CD14-positive monocyte (primary cell): Measurements from ENCODE around the gene TUBA4A. TPM values are rescaled to one million over a fixed set of nuclear protein-coding genes. Genes with fewer than 3 reads are reported as not detected.

Source experiments
- DNase-seq, 3 donors: peaks; one replicate each; pipeline ENCODE4 v3.0.0-alpha.2; 2011 to 2022
- H2AFZ ChIP-seq: 2 replicates; pipeline ENCODE4 v1.6.0; 2012; ENCODE audit warnings: mild to moderate bottlenecking, low read depth, low read length, inconsistent platforms; ENCODE audit not compliant: insufficient read depth, poor library complexity, severe bottlenecking
- H3K27ac ChIP-seq, 2 donors: 1 replicate in 1 of 2; 2 replicates in 1 of 2; pipeline ENCODE4 v1.5.1; 2012 to 2013; ENCODE audit warnings: low read length in 2 of 2, control low read depth in 1 of 2, inconsistent platforms in 1 of 2, low read depth in 1 of 2, mild to moderate bottlenecking in 1 of 2
- H3K27me3 ChIP-seq, 2 donors: one replicate each; pipeline versions ENCODE4 v1.6.0 to v1.6.1; 2011 to 2013; ENCODE audit warnings: low read length in 2 of 2; ENCODE audit not compliant: control insufficient read depth in 2 of 2, insufficient read depth in 2 of 2
- H3K36me3 ChIP-seq, 2 donors: replicated peaks in 1 of 2; 1 replicate in 1 of 2; 2 replicates in 1 of 2; pipeline versions ENCODE4 v1.5.1 to v1.6.1; 2012 to 2013; ENCODE audit warnings: low read length in 2 of 2, control low read depth in 1 of 2, inconsistent platforms in 1 of 2, mild to moderate bottlenecking in 1 of 2; ENCODE audit not compliant: insufficient read depth in 2 of 2, control insufficient read depth in 1 of 2
- H3K4me1 ChIP-seq, 2 donors: 1 replicate in 1 of 2; 2 replicates in 1 of 2; pipeline versions ENCODE4 v1.5.1 to v1.6.1; 2012 to 2013; ENCODE audit warnings: low read length in 2 of 2, control low read depth in 1 of 2, inconsistent platforms in 1 of 2, mild to moderate bottlenecking in 1 of 2, moderate library complexity in 1 of 2; ENCODE audit not compliant: insufficient read depth in 2 of 2, control insufficient read depth in 1 of 2
- H3K4me2 ChIP-seq: replicated peaks from 2 replicates; pipeline ENCODE3; 2012; ENCODE audit warnings: low read length, moderate library complexity, mild to moderate bottlenecking; ENCODE audit not compliant: poor library complexity, severe bottlenecking; ENCODE audit errors: extremely low read depth
- H3K4me3 ChIP-seq, 3 experiments: fragments of 200-600 bp in 1 of 3; sonication (generic) in 1 of 3; replicated peaks in 1 of 3; 1 replicate in 2 of 3; 2 replicates in 1 of 3; pipeline ENCODE4 v1.5.1; 2011 to 2013; ENCODE audit warnings: low read length in 3 of 3, mild to moderate bottlenecking in 3 of 3, control low read depth in 2 of 3, low read depth in 2 of 3, inconsistent platforms in 1 of 3, moderate library complexity in 1 of 3
- H3K79me2 ChIP-seq: 2 replicates; pipeline ENCODE4 v1.6.0; 2012; ENCODE audit warnings: mild to moderate bottlenecking, control low read depth, inconsistent platforms, low read length, moderate library complexity; ENCODE audit not compliant: insufficient read depth
- H3K9ac ChIP-seq: 2 replicates; pipeline ENCODE4 v1.6.0; 2017; ENCODE audit warnings: low read length, mild to moderate bottlenecking; ENCODE audit not compliant: insufficient read depth, poor library complexity, severe bottlenecking
- H3K9me3 ChIP-seq, 2 donors: replicated peaks in 1 of 2; 1 replicate in 1 of 2; 2 replicates in 1 of 2; pipeline versions ENCODE4 v1.5.1 to v1.6.1; 2012 to 2013; ENCODE audit warnings: low read length in 2 of 2, control low read depth in 1 of 2; ENCODE audit not compliant: control insufficient read depth in 1 of 2, insufficient read depth in 1 of 2
- H4K20me1 ChIP-seq: 2 replicates; pipeline ENCODE4 v1.6.0; 2012; ENCODE audit warnings: mild to moderate bottlenecking, low read length, control low read depth, moderate library complexity; ENCODE audit not compliant: insufficient read depth
- H3K27ac Mint-ChIP-seq, 7 donors: one replicate each; pipeline ENCODE4 v1.8.0; 2020; ENCODE audit warnings: mild to moderate bottlenecking in 7 of 7, mixed read lengths in 7 of 7, moderate library complexity in 6 of 7, inconsistent platforms in 2 of 7
- H3K27me3 Mint-ChIP-seq, 3 donors: one replicate each; pipeline ENCODE4 v1.8.0; 2021 to 2022; ENCODE audit warnings: low read depth in 3 of 3, mild to moderate bottlenecking in 3 of 3, mixed read lengths in 3 of 3, moderate library complexity in 3 of 3, inconsistent platforms in 1 of 3
- H3K36me3 Mint-ChIP-seq, 2 donors: one replicate each; pipeline ENCODE4 v1.8.0; 2020; ENCODE audit warnings: mixed read lengths in 2 of 2, inconsistent platforms in 1 of 2, mild to moderate bottlenecking in 1 of 2
- H3K4me1 Mint-ChIP-seq: one replicate; pipeline ENCODE4 v1.8.0; 2020; ENCODE audit warnings: mild to moderate bottlenecking, mixed read lengths
- H3K4me3 Mint-ChIP-seq, 2 donors: one replicate each; pipeline ENCODE4 v1.8.0; 2020; ENCODE audit warnings: mild to moderate bottlenecking in 2 of 2, mixed read lengths in 2 of 2, moderate library complexity in 1 of 2
- H3K9me3 Mint-ChIP-seq, 7 donors: one replicate each; pipeline ENCODE4 v1.8.0; 2020 to 2022; ENCODE audit warnings: mixed read lengths in 7 of 7, mild to moderate bottlenecking in 6 of 7, moderate library complexity in 6 of 7, inconsistent platforms in 2 of 7
- CTCF ChIP-seq: fragments of 200-600 bp; IDR thresholded peaks from one replicate; pipeline ENCODE4 v1.8.0; 2022; ENCODE audit warnings: antibody characterized with exemption, mild to moderate bottlenecking
- WGBS: methylation state at CpG from one replicate; pipeline ENCODE4 v1.1.5; 2013; ENCODE audit warnings: missing lambda C conversion rate; ENCODE audit not compliant: insufficient coverage; 5-methylcytosine and 5-hydroxymethylcytosine counted together
- intact Hi-C, 2 donors: fragments of 100-400 bp; cut with micrococcal nuclease; formaldehyde crosslinking; loops; one replicate each; pipeline versions ENCODE4 v1.15.0 to v1.15.1; 2023
- polyA plus RNA-seq, 3 donors: library from polyadenylated mRNA; depleted of rRNA in 1 of 3; unstranded in 2 of 3; stranded (reverse) in 1 of 3; fragments of 300-500 nt in 2 of 3; fragments of >200 nt in 1 of 3; fragmentation: Illumina TruSeq in 2 of 3; gene quantifications; 1 replicate in 2 of 3; 2 replicates in 1 of 3; pipeline ENCODE4 v1.2.3, GENCODE V29; 2012 to 2021

Gene TUBA4A
- polyA plus RNA-seq, 3 donors = 72.7 to 452 (median 81.9) TPM

- Histone ChIP-seq H3K4me3 (peak within 1 kb of the TSS; percentile 80 to 89 (median 81)), H3K4me2 (peak within 1 kb of the TSS; percentile 96), H3K4me1 (peaks cover 45 to 48% of the 10 kb centered on the region in 2 donors), H3K27ac (peak within 1 kb of the TSS; percentile 67 to 86), H3K9me3 (no peaks in the 10 kb centered on the region), H3K27me3 (peaks cover 0 to 12% of the 10 kb centered on the region in 2 donors), H2AFZ (peak within 1 kb of the TSS; percentile 82), H3K36me3 (peaks cover 32 to 48% of the 10 kb centered on the region in 2 donors), H3K9ac (peak within 1 kb of the TSS; percentile 89), H4K20me1 (peaks cover 50% of the 10 kb centered on the region), H3K79me2 (peaks cover 27% of the 10 kb centered on the region)
- Mint-ChIP-seq H3K4me1 (peaks cover 51% of the 10 kb centered on the region), H3K9me3 (peaks cover 0 to 9% (median 0%) of the 10 kb centered on the region in 7 donors), H3K27ac (peak within 1 kb of the TSS; percentile 88 to 99 (median 96)), H3K4me3 (peak within 1 kb of the TSS; percentile 95 to 98), H3K27me3 (peaks cover 16 to 26% (median 22%) of the 10 kb centered on the region in 3 donors), H3K36me3 (peaks cover 54 to 63% of the 10 kb centered on the region in 2 donors)
- under 1% methylated on average over 80 of the region's 80 CpGs for WGBS
- intact Hi-C loops = loop anchor here (2.0 to 5.0 kb wide), 2 partner anchors 19 to 68 kb away; no protein-coding TSS in a partner anchor
- TF ChIP-seq CTCF = no peak
- DNase-seq = peak; percentile 95 to 98 (median 96)
Observed at GRCh38 chr2:219229305-219230058, 24.2 kb downstream of the TUBA4A start, which contains the start of the genes ANKZF1 and ATG9A. Gene ANKZF1 (plus strand): TSS chr2:219229806. CDS start chr2:219230258, 452 bp downstream. Gene ATG9A (minus strand): TSS chr2:219229636. CDS start chr2:219228024, 1,612 bp downstream.

GRCh38 chr2:219228911-219229304 lies 24.8 kb downstream of the TUBA4A start:
- WGBS = 1% methylated on average over 19 of the region's 19 CpGs
- intact Hi-C loops = loop anchor here in 1 of 2 donors (5.0 kb wide), 1 partner anchor 68 kb away; no protein-coding TSS in a partner anchor
- peak overlapping the region; percentile 89 for H3K9ac ChIP-seq
- peaks cover 53% of the 10 kb centered on the region for H3K4me1 Mint-ChIP-seq
- peaks cover 32 to 48% of the 10 kb centered on the region in 2 donors for H3K36me3 ChIP-seq
- peaks cover 21 to 32% (median 25%) of the 10 kb centered on the region in 3 donors for H3K27me3 Mint-ChIP-seq
- peaks cover 0 to 15% (median 6%) of the 10 kb centered on the region in 7 donors for H3K9me3 Mint-ChIP-seq
- no peak for DNase-seq
- peak overlapping the region; percentile 18 to 88 (median 68) for H3K27ac Mint-ChIP-seq
- peaks cover 45 to 50% of the 10 kb centered on the region in 2 donors for H3K4me1 ChIP-seq
- no peak for TF ChIP-seq CTCF
- H3K4me3 ChIP-seq = peak overlapping the region; percentile 80 to 89 (median 81)
- peak overlapping the region; percentile 96 for H3K4me2 ChIP-seq
- H4K20me1 ChIP-seq = peaks cover 56% of the 10 kb centered on the region
- peak overlapping the region in 1 of 2 donors; percentile 86 for H3K27ac ChIP-seq
- H3K79me2 ChIP-seq = peaks cover 27% of the 10 kb centered on the region
- H3K36me3 Mint-ChIP-seq = peaks cover 54 to 63% of the 10 kb centered on the region in 2 donors
- peak overlapping the region; percentile 95 to 98 for H3K4me3 Mint-ChIP-seq
- peaks cover 0 to 18% of the 10 kb centered on the region in 2 donors for H3K27me3 ChIP-seq
- H2AFZ ChIP-seq = peak overlapping the region; percentile 82
- no peaks in the 10 kb centered on the region for H3K9me3 ChIP-seq
